GM12878 (cell line): ENCODE measurements around the gene LDLRAD3. TPM values are rescaled to one million over a fixed set of nuclear protein-coding genes. Genes with fewer than 3 reads are reported as not detected.

Source experiments
- BCLAF1 ChIP-seq: fragments of 450-650 bp; IDR thresholded peaks from 2 replicates; pipeline ENCODE4 v1.6.1; 2017; ENCODE audit warnings: antibody characterized with exemption, mild to moderate bottlenecking, moderate library complexity
- CEBPZ ChIP-seq: fragments of 150-350 bp; IDR thresholded peaks from 2 replicates; pipeline ENCODE4 v1.6.1; 2016; ENCODE audit warnings: low read depth, low read length
- CTCF ChIP-seq, 3 experiments: IDR thresholded peaks in 2 of 3; conservative IDR thresholded peaks in 1 of 3; 2 replicates each; pipeline ENCODE4 v1.5.1; 2011; ENCODE audit warnings: low read depth in 3 of 3, low read length in 3 of 3, mild to moderate bottlenecking in 3 of 3, control low read depth in 2 of 3, moderate library complexity in 2 of 3, inconsistent platforms in 1 of 3, mixed read lengths in 1 of 3; ENCODE audit not compliant: control insufficient read depth in 2 of 3, insufficient read depth in 1 of 3; ENCODE audit errors: extremely low read depth in 1 of 3
- MAX ChIP-seq: IDR thresholded peaks from 2 replicates; pipeline ENCODE4 v1.6.1; 2012; ENCODE audit warnings: low read depth, low read length, improper control_type of control experiment
- MTA3 ChIP-seq: IDR thresholded peaks from 2 replicates; pipeline ENCODE4 v1.6.1; 2012; ENCODE audit warnings: low read length, inconsistent platforms, borderline replicate concordance
- POLR2A ChIP-seq: IDR thresholded peaks from 2 replicates; pipeline ENCODE4 v1.6.1; 2011; ENCODE audit warnings: low read depth, mild to moderate bottlenecking, low read length
- RUNX3 ChIP-seq: IDR thresholded peaks from 2 replicates; pipeline ENCODE4 v1.6.1; 2012; ENCODE audit warnings: low read length, inconsistent platforms
- ZBTB40 ChIP-seq: fragments of 450-650 bp; IDR thresholded peaks from 2 replicates; pipeline ENCODE4 v1.6.1; 2016; ENCODE audit warnings: mild to moderate bottlenecking, moderate library complexity, borderline replicate concordance
- polyA plus RNA-seq, 11 experiments: library from polyadenylated mRNA; depleted of rRNA in 4 of 11; unstranded in 6 of 11; stranded (reverse) in 5 of 11; fragments of >200 nt; fragmentation: Nextera tagmentation in 4 of 11; fragmentation: Illumina TruSeq in 1 of 11; extraction: Ambion mirVana in 4 of 11; extraction: Trizol in 1 of 11; gene quantifications; 1 replicate in 1 of 11; 2 replicates in 10 of 11; pipeline versions ENCODE4 v1.2.1 to v1.2.3, GENCODE V29; 2011 to 2016; ENCODE audit warnings: inconsistent platforms in 2 of 11, missing spikeins in 2 of 11, low read depth in 1 of 11
- total RNA-seq, 4 experiments: library from RNA; depleted of rRNA in 3 of 4; stranded (reverse); fragments of >200 nt in 3 of 4; fragmentation: Illumina TruSeq in 1 of 4; extraction: Trizol in 1 of 4; gene quantifications; 2 replicates each; pipeline versions ENCODE4 v1.2.1 to v1.2.3, GENCODE V29; 2013 to 2021

The LDLRAD3 gene
- total and polyA plus RNA-seq, 10 of the 15 experiments (the other 5 are each of a cell fraction or from before 2014, with no cell fraction given): 2.5 to 17.2 (median 10.7) TPM

- TF ChIP-seq ZBTB40 (no peak), POLR2A (no peak), CTCF (IDR thresholded peaks at IDR 0.05 in 2 of 3, conservative IDR thresholded peaks at IDR 0.05 in 1 of 3; ENCODE audit: control insufficient read depth in 2 of 3, extremely low read depth in 1 of 3, insufficient read depth in 1 of 3, low read depth in 3 of 3, low read length in 3 of 3) (no peak), RUNX3 (no peak), BCLAF1 (no peak), CEBPZ (no peak), MAX (no peak), MTA3 (no peak)
Measured at GRCh38 chr11:36098087-36098486, 154.2 kb downstream of the LDLRAD3 start (continued).
